GM19324 (cell line): ENCODE measurements around the gene TADA1.

Source experiments
- ATAC-seq: cut with Tn5 transposase; IDR thresholded peaks from one replicate; pipeline ENCODE4 v1.9.1; 2021; ENCODE audit warnings: mild to moderate bottlenecking, moderate library complexity; ENCODE audit not compliant: unreplicated experiment, low FRiP score

The TADA1 gene, protein sequence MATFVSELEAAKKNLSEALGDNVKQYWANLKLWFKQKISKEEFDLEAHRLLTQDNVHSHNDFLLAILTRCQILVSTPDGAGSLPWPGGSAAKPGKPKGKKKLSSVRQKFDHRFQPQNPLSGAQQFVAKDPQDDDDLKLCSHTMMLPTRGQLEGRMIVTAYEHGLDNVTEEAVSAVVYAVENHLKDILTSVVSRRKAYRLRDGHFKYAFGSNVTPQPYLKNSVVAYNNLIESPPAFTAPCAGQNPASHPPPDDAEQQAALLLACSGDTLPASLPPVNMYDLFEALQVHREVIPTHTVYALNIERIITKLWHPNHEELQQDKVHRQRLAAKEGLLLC

GRCh38 chr1:166875734-166876539 lies at the start of gene TADA1:
Gene TADA1, minus strand, starts transcription at chr1:166876264. Its CDS starts 31 bp downstream, at chr1:166876233.
- ATAC-seq, result peak; percentile 95

DNA sequence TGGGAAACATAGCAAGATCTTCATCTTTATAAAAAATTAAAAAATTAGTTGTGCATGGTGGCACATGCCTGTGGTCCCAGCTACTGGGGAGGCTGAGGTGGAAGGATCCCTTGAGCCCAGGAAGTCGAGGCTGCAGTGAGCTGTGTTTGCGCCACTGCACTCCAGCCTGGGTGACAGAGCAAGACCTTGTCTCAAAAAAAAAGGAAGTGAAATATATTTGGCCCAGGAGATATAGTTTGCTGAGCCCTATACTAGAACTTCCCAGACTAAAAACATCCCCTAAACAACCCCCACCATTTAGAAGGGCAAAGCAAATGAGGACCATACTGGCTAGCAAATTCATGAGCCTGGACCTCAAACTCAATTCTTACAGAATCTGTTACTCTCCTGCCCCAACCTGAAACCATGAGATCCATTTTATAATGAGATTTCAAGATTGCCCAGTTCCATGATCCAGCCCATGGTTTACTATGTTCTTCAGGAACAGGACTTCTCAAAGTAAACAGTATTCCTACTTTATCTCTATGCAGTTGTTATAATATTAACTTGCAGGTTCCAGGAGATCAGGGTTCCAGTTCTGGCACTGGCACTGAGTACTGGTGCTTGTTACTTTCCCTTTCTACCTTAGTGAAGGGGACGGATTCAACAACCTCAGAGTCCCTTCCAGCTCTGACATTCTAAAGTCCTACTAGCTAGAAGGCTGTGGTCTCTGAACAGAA lies 48.9 kb upstream of the TADA1 start:
- ATAC-seq, result no peak

- no peak for ATAC-seq
Observed at GRCh38 chr1:166920561-166921475, 44.8 kb upstream of the TADA1 start.

GRCh38 chr1:166918956-166919316 lies 42.9 kb upstream of the TADA1 start:
- no peak for ATAC-seq

DNA sequence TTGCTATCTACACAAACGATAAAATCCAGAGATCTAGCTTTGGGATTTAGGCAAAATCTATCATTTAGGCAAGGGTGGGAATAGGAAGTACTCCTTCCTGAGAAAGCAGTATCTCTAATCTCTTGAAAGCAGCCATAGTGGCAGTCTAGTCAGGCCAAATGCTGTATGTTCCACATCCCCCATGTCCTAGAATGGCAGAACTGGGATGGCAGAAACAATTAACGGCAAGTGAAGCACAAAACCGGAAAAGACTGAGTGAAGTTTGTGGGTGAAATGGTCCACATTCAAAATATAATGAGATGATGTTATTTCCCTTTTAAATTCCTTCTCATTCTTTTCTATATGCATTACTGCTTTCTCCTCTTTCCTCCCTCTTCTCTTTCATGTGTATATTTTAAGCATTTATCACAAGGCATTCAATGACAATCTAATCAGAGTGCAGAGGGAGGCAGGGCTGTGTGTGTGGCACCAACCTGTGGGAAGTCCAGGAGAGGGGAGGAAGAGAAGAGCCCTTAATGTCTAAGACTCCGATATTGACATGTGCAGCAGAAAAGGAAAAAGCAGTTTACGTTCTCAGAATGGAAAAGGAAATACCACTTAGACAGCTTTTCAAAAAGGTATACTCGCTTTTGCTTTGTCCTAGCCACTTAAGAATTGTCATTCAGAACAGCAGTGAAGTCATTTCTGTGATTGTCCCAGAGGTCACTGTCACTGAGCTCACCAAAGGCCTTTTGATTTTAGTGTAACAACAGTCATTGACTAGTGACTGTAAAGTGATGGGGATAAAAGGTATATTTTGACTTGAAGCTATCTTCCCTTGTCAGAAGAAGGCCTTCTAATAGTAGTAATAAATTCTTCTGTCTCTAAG lies 42.3 kb upstream of the TADA1 start:
- no peak for ATAC-seq

DNA sequence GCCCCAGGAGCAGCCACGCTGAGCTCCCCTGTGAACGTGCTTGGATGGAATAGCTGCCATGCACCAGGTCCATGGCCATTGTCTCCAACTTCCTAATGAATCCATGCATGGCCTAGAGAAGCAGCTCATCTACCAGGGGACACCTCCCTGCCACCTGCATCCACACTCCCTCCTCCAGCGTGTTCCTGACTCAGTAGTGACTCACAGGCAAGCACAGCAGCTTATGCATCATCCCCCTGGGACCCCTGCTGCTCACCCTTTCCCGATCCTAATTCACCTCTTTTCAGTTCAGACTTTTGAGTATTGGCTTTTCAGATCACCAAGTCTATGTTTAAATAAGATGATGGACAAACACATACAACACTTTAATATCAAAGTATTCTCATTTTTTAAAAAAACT lies 39.9 kb upstream of the TADA1 start:
- no peak for ATAC-seq

DNA sequence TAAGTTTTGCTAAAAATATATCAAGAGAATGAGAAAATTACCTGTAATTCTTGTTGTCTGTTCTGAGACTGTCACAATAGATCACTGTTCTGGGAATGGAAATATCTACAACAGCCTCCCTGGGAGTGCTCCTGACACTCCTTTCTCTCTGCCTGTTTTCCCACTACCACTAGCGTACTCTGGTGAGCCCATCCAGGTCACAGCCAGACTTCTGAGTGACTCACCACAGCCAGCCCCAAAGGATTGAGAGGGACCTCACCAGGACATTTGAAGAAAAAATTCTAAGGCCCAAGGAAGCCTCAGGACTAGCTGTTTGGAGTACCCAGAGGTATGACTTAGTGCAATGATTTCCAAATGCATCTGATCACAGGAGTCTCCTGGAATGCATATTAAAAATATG lies 39.0 kb upstream of the TADA1 start:
- ATAC-seq, result no peak

DNA sequence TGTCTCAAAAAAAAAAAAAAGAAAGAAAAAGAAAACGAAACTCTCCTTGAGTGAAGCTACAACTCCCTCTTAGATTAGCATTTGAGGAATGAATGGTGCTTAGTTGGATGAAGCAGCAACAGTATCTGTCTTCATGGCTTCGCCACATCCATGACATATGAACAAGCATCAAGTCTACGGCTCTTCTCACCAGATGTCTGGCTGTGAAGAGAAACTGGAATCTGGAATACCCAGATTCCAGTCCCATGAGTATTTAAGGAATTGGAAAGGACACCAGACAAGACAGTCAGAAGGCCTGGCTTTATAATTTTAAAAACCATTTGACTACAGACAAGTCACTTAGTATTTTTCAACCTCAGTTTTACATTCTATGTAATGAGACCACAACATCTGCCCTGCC lies 38.0 kb upstream of the TADA1 start:
- ATAC-seq, result no peak

- no peak for ATAC-seq
Observed at GRCh38 chr1:166911624-166912023, 35.6 kb upstream of the TADA1 start.

DNA sequence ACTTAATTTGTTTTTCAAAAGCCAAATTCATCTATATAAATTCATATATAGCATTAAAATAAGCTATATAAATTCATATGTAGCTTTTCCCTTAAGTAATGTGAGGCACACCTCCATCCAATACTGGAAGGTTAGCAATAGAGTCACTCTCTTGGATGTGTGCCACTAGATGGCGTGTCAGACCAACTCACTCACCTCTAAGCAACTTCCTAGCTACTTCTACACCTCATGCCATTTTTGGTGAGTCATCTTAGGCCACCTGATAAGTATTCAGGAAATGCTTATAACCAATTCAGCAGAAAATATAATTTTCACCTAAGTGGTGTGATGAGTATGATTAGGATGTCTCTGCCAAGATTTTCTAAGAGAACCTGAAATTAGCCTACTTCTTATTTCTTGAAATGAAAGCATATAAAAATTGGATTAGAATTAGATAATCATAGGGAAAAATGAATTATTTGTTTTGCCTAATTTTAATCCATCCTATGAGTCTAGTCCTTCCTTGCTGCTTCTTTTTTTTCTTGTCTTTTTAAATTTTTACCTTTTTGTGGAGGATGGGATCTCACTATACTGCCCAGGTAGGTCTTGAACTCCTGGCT lies 34.4 kb upstream of the TADA1 start:
- ATAC-seq, result no peak

- ATAC-seq, result no peak
Observed at GRCh38 chr1:166908942-166909341, 32.9 kb upstream of the TADA1 start.

GRCh38 chr1:166907763-166908162 lies 31.7 kb upstream of the TADA1 start:
- ATAC-seq, result peak; percentile 51

GRCh38 chr1:166907051-166907450 lies 31.0 kb upstream of the TADA1 start:
- ATAC-seq, result no peak

GRCh38 chr1:166906647-166907046 lies 30.6 kb upstream of the TADA1 start:
- ATAC-seq, result no peak

- ATAC-seq, result no peak
Observed at GRCh38 chr1:166905900-166906299, 29.8 kb upstream of the TADA1 start.

DNA sequence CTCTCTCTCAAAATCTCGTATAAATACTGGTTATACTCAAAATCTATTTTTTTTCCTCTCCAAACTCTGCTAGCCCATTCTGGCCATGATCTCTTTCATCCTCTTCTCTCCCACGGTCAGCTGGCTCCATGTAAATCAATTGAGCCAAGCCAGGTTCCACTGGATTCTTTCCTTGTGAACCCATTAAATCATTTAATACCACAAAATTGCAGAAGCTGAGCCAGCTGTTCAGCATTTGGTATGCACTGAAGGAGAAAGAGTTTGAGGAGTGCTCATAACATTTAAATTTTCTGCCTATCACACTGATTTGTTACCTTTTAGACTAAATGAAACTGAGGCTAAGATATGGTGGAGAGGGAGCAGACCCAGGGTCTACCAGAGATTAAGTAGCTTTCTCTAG lies 29.1 kb upstream of the TADA1 start:
- ATAC-seq, result no peak

DNA sequence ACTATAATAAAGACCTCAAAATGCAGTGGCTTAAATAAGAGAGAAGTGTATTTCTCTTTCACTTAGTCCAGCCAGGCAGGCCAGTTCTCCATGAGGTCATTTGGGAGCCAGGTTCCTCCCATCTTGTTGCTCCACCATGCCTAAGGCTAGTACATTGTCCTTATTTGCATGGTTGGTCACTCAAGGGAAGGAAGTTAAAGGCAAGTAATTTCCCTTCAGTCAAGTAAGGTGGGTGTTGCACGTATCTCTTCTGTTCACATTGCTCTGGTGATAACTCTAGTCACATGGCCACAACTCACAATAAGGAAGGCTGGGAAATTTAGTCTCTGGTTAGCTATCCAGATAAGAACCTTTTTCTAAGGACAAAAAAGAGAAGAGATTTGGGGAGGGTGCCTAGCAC lies 27.2 kb upstream of the TADA1 start:
- ATAC-seq, result no peak

DNA sequence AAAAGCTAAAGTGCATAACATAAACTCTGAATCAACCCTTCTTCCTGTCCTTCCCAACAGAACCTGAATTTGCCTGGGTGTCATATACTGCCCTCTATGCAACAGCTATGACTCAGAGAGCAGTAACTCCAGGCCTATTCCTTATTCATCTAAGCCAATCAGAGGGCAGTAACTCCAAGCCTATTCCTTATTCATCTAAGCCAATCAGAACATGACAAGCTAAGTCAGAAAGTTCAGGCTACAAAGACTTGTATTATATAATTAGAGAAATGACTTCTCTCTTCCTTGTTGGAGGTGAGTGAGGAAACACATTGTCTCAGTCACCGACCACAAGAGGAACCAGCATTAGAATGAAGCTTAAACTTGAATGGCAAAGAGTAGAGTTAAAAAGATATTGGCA lies 26.2 kb upstream of the TADA1 start:
- no peak for ATAC-seq

GRCh38 chr1:166900987-166901386 lies 24.9 kb upstream of the TADA1 start:
- ATAC-seq, result no peak
